KG1 (cell line): ENCODE results near the gene CHEK1.
"Not testable (repeated sequence)": the region's sequence is repeated elsewhere in the genome, so short reads cannot be mapped to it uniquely, and the experiment has no call there.

Experiments used
- DNase-seq: peaks from one replicate; lab custom pipeline; 2025; lab: John Stamatoyannopoulos, UW

Gene CHEK1

GRCh38 chr11:125701018-125701610 lies 76.2 kb downstream of the CHEK1 start:
- DNase-seq, result no peak

- no peak for DNase-seq
Measured at GRCh38 chr11:125701858-125702621, 77.1 kb downstream of the CHEK1 start.

GRCh38 chr11:125704686-125705085 lies 79.7 kb downstream of the CHEK1 start:
- DNase-seq, result not testable (repeated sequence)

GRCh38 chr11:125720781-125721180 lies 95.8 kb downstream of the CHEK1 start:
- DNase-seq, result no peak

GRCh38 chr11:125724125-125724524 lies 99.2 kb downstream of the CHEK1 start:
- no peak for DNase-seq
